NK-92 treated with Interleukin-12 subunit alpha and Interleukin-12 subunit beta, amount 100 ng/mL, for 24 hours (cell line): Measurements from ENCODE around the gene TOM1.

Source experiments
- DNase-seq: peaks from one replicate; lab custom pipeline; 2025; lab: John Stamatoyannopoulos, UW

The TOM1 gene

DNA sequence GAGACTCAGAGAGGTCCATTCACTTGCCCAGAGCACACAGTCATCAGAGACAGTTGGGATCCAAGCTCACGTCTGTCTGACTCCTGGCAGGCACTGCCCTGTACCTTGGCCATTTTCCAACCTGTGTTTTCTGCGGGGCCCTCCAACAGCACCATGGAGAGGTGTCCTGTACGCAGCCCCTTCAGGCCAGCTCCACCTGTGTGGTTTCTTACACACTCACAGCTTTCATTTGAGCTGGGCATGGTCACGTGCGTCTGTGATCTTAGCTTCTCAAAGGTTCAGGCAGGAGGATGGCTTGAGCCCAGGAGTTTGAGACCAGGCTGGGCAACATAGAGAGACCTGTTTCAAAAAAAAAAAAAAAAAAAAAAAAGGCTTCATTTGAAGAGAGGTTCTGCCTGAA is 24.4 kb downstream of the TOM1 start:
- DNase-seq: no peak

DNA sequence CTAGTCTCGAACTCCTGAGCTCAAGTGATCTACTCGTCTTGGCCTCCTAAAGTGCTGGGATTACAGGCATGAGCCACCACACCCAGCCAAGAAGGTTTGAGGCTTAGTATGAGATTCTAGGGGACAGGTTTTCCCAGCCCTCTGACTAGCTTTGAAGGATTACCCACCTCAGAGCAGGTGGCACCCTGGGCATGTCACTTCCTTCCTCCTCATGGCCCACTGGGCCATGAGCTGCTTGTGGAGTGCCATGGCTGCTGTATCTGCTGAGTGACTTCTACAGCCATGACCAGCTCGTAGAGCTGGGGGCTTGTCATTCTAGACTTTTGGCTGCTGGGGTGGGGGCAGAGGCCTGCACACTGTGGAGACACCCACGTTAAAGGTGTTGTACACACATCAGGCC is 25.1 kb downstream of the TOM1 start:
- no peak for DNase-seq

DNA sequence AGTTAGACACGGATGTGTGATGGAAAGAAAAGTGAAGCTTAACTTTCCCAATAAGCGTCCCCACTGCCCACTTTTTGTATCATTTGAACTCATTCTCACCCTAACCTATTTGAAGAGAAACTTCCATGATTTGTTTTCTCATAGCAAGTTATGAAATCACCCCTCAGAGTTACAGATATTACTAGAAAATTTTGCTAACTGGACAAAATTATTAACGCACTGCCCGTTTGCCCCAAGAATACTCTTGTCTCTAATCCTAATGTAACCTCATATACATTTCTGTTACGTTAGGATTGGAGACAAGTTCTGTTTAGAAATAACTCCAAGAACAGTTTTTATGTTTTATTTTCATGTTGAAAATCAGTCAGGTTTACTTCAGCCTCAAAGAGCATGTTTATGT is 25.5 kb downstream of the TOM1 start:
- DNase-seq: no peak

DNA sequence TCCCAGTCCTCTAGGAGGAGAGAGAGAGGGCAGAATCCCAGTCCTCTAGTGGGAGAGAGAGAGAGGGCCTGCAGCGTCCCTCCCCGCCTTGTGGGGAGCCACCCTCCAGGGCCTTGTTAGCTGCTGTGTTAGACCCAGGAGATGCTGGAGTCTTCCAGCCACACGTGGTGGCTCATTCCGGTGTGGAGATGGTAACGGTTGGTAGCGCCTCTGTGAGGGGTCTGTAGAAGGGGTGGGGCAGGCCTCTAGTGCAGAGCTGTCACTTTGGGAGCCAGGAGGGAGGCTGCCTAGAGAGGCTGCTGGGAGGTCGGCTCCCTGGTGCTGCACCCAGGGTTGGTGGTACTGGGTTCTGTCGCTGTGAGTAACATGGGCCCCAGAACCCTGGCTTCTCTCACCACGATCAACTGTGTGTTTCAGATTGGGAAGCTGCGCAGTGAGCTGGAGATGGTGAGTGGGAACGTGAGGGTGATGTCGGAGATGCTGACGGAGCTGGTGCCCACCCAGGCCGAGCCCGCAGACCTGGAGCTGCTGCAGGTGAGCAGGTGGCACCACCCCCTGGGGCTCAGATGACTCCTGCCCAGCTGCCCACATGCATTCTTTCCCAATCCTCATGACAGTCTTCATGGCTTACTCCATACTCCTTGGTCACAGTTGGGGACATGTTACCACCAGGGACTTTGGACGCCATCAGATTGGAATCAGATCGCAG is 27.3 kb downstream of the TOM1 start:
- no peak for DNase-seq

DNA sequence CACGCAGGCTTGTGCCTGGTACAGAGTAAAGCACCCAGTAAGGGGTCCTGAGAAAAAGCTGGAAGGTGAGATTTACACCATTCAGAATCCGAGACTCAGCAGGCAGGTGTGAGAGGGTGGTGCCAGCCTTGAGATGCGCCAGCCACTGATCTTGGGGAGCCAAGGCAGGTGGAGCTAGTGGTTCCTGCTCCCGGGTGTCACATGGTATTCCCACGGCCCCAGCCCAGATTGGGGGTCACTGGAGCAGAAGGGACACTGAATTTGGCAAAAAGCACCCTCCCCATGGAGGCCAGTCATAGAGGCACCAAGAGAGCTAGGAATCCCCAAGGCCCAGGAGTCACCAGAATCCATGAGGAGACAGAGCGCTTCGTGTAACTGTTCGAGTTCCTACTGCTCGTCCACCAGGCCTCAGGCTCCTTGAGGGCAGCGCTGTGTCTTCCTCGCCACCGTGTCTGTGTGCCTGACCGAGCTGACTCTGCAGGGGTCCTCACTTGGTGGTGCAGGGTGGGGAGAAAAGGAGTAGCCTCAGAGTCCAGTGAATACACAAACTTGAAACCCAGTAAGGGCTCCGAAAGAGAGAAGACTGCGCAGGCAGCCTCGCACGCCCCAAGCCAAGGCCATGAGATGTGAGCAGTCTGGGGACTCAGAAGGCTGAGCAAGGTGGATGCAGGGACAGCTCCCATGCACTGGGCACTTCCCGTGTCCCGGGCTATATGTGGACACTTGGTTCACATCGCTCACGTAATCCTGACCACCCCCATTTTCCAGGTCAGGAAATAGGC is 28.2 kb downstream of the TOM1 start:
- no peak for DNase-seq

DNA sequence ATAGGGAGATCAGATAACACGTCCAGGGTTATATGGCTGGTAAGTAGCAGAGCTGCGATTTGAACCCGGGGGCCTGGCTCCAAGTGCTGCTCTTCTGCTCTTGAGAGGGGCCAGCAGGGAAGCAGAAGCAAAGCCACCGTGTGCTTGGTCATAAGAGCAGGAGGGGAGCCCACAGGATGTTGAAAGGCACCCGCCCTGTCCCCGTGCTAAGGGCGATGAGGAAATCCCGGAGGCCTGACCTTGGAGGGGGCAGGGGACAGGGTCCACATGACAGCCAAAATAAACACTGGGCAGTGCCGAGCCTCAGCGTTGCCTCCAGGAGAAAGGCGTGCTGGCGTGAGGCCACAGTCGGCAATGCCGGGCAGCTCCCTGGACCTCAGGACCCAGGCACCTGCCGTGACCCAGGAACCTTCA is 28.8 kb downstream of the TOM1 start:
- DNase-seq: no peak

DNA sequence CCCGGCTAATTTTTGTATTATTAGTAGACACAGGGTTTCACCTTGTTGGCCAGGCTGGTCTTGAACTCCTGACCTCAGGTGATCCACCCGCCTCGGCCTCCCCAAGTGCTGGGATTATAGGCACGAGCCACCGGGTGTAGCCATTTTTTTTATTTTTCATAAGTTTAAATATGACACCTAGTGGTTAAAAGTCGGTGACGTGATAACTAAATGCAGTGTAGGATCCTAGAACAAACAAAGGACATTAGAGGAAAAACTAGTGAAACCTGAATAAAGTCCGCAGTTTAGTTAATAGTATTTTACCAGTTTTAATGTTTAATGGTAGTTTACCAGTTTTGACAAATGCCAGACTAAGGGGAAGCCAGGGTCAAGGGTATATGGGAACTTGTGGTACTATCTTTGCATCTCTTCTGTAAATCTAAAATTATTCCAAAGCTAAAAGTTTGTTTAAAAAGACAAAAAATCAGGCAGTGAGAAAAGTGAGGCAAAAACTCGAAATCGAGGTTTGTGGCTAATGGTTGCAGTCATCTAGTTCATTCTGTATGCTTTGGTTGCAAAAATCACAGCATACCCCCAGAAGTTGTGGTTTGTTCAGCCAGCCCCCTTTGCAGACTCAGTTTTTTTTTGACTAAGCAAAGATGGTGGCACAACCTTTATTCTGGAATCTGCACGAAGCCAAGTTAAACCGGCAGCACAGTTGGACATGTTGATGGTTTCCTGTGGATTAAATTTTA is 29.6 kb downstream of the TOM1 start:
- no peak for DNase-seq

DNA sequence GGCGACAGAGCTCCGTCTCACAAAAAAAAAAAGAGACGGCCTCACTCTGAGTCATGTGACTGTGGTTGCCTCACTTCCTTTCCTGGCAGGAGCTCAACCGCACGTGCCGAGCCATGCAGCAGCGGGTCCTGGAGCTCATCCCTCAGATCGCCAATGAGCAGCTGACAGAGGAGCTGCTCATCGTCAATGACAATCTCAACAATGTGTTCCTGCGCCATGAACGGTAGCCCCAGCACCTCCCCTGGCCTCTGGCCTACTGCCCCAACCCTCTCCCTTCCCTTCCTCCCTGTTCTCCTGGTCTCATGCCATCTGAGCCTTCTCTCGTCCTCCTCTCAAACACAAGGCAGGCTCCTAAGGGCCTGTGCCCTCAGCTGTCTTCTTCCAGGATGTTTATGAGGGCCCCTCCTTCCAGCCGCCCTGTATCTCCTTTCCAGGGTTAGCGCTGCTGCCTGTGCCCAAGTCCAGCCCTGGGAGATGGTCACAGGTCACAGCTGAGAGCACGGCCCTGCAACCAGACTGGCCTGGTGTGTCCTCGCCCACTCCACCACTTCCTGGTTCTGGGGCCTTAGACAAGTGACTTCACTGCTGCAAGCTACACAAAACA is 30.7 kb downstream of the TOM1 start:
- no peak for DNase-seq

DNA sequence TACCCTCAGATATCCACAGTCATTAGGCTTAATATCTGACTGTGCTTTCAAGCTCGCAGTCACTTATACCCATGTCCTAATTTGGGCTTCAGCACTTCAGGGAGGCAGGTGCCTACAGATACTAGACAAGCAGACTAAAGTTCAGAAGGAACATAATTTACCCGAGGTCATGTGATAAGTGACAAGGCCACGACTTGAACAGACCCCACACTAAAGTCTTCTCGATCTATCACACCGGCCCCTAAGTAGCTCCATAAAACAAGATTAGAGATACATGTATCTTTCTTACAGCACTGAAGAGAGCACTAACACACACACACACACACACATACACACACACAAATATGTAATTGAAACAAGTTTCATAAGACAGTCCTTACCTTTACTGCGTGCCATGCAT is 32.6 kb downstream of the TOM1 start:
- no peak for DNase-seq

DNA sequence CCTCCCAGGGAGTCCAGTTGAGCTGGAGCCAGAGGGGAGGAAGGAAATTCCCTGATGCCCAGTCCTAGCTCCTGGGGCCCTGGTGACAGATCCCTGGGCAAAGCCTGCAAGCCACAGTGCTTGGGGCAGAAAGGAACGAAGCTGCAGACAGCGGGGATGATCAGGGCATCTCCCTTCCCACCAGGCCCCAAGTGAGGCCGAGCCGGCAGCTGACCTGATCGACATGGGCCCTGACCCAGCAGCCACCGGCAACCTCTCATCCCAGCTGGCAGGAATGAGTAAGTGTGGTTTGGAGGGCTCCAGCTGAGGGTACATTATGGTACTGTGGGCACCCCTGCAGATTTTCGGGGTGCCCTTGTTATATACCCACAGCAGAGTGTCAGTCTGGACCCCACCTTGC is 33.5 kb downstream of the TOM1 start:
- no peak for DNase-seq

DNA sequence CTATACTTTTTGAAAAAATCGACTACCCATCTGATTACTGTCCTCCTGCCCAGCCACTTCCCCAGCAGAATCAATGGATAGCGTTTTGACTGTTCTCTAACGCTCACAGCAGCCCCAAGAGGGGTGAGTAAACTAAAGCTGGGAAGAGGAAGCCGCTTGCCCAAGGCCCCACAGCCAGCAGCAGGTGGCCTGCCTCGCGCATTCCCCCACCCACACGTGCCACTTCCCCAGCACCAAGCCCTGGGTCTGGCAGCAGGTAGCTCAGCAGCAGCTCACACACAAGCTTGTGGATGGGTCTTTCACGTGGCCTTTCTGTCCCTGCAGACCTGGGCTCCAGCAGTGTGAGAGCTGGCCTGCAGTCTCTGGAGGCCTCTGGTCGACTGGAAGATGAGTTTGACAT is 34.3 kb downstream of the TOM1 start:
- no peak for DNase-seq

DNA sequence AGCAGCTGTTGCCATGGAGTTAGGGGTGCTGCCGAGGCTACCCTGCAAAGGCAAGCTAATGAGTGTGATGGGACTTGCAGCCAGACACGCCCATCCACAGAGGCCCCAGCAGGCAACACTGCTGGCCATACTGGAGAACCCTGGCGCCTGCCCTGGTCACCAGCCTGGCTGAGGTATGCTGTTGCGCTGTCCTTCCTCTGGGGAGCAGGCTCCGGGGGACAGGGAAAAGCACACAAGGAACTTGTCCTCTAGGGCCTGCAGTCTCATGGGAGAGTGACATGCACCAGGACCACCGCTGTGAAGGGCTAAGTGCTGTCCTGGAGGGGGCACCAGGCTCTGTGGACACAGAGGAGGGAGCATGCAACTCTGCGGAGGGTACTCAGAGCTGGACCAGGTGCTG is 35.8 kb downstream of the TOM1 start:
- no peak for DNase-seq

DNA sequence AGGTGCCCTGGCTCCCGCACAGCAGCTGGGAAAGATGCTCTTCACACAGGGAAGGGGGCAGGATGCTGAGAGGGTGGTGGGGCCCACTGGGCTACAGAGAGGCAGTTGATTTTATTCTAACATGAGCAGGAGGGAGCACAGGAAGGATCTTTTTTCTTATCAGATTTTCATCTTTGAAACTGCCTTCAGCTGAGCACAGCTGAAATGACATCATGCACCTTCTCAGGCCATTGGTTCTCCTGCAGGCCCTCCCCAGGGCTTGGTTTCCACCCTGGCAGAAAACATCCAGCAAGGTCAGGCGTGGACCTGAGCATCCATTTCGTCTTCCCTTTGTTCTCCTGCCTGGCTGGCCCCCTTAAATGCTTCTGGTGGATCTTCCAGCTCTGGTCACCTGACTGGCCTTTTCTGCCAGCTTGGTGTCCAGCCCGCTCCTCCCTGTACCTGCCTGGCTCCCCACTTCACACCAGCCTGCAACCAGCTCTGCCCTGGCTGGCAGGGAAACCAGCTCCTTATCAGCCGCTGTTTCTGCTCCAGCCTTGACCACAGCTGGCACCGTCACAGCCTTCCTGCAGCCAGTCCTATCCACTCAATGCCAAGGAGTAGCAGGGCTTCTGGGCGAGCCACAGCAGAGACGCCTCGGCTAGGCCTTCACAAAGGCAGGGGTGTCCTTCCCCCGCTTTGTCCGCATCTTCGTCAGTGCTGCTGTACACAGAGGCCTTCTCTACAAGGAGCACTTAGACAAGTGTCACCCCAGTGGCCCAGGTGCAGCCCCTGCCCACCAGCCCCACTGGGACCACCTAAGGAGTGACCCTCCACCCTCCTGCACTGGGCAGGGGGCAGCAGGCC is 36.5 kb downstream of the TOM1 start:
- DNase-seq: no peak

DNA sequence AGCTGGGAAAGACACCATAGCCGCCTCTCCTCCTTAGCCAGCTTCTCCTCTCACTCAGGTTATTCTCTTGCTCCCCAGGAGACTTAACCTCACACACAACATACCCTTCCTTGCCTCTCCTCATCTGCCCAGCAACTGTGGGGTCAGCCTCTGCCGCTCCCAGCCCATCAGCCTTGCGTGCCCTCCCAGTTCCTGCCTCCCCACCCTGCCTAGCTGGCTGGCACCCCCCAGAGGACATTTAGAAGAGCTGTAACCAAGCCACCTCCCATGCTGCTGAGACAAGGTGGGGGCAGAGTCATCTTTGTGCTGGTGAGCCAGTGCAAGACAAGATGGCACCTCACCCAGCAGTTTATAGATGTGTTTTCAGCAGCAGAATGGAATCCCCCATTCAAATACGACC is 38.2 kb downstream of the TOM1 start:
- no peak for DNase-seq

DNA sequence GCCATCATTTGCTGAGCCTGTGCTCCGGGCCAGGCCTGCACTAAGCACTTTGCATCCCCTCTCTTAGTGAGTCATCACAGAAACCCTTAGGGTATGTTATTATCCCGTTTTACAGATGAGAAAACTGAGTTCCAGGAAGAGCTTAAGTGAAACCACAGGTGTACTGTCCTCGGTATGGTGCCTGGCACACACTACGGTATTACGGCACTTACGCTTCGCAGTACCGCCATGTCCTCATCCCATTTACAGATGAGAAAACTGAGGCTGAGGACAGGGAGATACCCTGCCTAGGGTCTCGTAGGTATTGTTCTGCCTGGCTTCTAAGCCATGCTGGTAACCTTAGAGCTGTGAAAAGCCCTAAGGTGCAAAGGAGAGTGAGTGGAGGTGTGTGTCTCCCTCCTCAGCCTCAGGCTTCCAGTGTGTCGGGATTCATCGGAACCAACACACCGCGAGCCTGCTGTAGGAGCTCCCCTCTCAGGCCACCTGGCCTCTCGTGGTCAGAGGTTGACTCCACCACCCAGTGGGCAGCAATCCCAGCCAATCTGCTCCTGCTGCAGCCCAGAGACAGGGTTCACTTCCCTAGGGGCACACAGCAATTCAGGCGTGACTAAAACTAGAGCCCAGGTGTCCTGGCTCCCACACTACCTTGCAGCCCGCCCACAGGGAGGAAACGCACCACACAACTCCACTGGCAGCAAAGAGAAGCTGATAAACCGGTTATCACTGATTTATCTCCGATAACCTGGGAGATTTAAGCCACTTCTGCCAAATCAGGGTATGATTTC is 41.6 kb downstream of the TOM1 start:
- DNase-seq: no peak

DNA sequence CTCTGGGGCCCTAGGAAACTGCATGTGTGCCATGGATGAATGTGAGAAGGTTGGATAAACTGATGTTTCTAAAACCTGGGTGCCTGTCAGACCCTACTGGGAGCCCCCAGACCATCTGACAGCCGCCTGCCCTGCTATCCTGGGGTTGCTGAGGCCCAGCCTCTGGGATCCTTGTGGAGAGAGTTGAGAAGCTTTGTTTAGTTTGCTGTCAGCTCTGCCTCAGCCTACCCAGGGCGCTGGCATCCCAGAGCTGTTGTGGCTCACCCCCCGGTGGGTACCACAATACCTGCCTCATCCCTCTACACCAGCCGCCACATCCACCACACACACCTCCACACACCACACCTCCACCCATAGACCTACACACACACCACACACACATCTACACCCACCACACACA is 42.7 kb downstream of the TOM1 start:
- DNase-seq: no peak

DNA sequence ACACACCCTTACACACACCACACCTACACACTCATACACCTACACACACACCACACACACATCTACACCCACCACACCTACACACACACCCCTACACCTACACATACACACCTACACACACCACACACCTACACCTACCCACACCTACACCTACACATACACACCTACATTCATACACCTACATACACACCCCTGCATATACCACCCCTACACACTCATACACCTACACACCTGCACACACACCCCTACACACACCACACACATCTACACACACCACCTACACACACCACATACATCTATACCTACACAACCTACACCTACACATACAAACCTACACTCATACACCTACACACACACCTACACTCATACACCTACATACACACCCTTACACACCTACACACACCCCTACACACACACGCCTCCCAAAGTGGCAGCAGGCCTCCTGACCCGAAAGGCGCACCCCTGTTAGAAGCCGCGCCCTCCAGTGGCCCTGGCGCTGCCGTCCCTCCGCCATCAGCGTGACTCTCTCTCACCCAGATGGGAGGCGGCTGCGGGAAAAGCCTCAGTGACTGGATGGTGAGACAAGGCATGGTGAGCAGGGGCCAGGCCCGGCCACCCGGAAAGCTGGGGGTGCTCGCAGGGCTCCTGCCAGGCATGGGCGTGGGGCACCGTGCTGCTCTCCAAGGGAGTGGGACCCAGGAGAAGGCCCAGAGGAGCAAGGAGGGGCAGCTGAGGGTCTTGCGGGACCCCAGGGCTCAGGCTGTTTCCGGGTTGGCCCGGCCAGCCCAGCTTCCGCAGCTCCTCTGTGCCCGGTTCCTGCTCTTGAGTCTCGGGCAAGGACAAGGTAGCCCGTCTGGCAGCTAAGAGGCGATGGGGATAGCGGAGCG is 44.2 kb downstream of the TOM1 start:
- no peak for DNase-seq

DNA sequence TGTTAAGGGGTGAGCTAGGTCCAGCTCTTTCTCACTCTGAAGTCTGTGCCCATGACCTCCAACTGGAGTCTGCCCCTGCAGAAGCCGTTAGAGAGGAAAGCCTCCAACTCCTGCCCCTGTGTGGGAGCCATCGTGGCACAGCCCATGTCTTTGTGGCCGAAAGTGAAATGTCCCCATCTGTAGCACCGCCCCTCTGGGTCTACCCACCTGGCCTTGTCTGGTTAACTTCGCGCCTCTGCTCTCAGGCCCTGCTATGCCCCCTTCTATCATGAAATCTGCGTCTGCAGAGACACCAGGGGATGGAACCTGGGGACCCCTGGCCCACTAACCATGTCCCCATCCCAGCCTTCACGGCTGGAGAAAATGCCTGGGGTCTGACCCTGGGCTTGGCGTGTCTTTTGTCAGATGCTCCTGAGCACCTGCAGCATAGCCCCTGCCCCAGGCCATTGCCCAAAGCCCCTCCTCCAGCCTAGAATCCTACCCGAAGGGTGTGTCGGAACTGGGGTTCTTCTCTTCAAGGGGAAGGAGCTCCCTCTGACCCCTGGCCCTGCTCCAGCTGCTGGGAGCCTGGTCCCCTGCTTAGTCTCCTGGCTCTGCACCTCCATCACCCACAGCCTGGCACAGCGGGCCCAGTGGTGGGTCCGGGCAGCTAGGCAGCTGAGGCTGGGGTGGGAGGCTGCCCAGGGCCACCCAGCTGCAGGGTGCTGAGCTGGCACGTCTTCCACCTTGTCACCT is 45.4 kb downstream of the TOM1 start:
- DNase-seq: no peak

DNA sequence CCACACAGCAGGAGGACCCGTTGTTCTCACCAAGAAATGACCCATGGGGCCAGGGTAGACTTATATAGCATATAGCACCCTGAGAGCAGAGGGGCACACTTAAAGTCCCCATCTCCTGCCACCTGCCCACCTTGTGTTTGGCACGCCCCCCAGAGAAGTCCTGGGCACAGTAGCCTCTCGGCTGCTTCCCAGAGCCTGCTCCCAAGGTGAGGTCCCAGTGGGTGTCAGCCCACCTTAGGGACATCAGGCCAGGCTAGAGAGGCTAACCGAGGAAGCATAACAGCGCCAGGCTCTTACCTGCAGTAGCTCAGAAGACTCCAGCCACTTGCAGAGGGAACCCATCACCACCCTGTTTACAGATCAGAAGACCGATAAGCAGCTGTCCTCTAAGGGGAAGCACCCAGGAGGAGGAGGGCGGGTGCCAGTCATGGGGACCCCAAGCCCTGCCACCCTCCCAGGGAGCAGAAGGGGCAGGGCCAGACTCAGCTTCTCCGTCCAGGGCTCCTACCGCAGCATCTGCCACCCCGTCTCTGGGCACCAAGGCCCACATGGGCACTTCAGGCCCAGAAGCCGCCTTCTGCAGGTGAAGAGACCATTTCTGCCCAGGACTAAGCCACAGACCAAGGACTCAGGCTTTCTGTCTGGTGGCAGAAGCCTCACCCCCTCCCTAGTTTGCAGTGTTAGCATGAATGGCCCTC is 46.3 kb downstream of the TOM1 start:
- DNase-seq: no peak
